ENCODE data around the gene CD9. TPM values are rescaled to one million over a fixed set of nuclear protein-coding genes. Genes with fewer than 3 reads are reported as not detected.

The CD9 gene
- polyA plus RNA-seq, 1 of the 3 experiments (the other 2 are of a cell fraction) = 76.6 TPM

DNA sequence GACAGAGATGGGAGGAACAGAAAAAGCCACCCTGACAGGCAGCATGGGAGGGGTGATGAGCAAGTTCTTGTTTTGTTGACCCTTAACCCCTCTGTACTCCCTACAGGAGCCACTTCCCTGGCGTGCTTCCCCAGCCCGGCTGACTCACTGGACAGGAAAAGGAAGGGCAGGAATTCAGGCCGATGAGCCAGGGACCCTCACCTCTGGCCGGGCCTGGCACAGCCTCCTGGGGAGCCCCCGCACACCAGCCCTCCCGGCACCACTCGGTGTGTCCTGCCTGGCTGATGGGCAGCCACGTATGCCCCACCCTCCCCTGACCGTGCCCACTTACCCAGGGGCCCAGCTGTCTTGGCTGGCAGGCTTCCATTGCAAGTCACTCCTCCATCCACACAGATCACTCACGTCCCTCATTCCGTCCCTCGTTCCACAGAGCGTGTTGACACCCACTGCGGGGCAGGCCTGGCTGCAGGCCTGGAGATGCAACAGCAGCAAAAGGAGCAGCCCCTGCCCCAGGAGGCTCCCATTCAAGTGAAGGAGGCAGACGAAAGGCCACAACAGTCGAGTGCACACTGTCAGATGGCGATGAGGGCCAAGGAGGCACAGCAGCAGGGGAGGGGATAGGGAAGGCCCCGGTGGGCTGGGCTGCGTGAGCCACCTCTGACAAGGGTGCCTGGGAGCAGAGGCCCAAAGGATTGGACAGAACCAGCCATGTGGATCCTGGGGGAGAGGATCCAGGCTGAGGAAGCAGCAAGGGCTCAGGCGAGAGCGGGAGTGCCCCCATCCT, 19.7 kb upstream of the CD9 start:
- Histone ChIP-seq H2AFZ (ENCODE audit: low read depth) (peak overlapping the region; percentile 62; the same call in 1 of the 2 replicates), H3K9ac (no peak overlapping the region; the same call in 1 of the 2 replicates), H3K4me1 (ENCODE audit: control insufficient read depth in 1 of 2, insufficient read depth in 2 of 2, low read depth in 1 of 2, low read length in 1 of 2) (peaks cover 10 to 42% of the 10 kb centered on the region in 2 experiments; a peak in 2 of 4 replicates), H3K27me3 (ENCODE audit: insufficient read depth) (no peaks in the 10 kb centered on the region), H4K20me1 (ENCODE audit: insufficient read depth) (no peaks in the 10 kb centered on the region), H3K79me2 (ENCODE audit: insufficient read depth) (no peaks in the 10 kb centered on the region), H3K36me3 (replicated peaks in 1 of 2; ENCODE audit: control insufficient read depth in 1 of 2, insufficient read depth in 2 of 2, low read length in 1 of 2) (no peaks in the 10 kb centered on the region), H3F3A (replicated peaks; ENCODE audit: insufficient read depth) (no peaks in the 10 kb centered on the region), H3K9me3 (no peaks in the 10 kb centered on the region), H3K4me3 (ENCODE audit: low read depth in 2 of 2, low read length in 1 of 2) (no peak overlapping the region), H3K4me2 (peak overlapping the region; percentile 16; the same call in 1 of the 2 replicates), H3K27ac (ENCODE audit: low read depth in 2 of 2, low read length in 1 of 2) (peak overlapping the region; percentile 10 to 11; a peak in 2 of 4 replicates), H3K9me2 (no peaks in the 10 kb centered on the region)
- peak; percentile 56 for TF ChIP-seq FOSL2 (IDR thresholded peaks at IDR 0.05; ENCODE audit: borderline replicate concordance, low read depth)
- peak in 1 of 2 experiments; percentile 21; a peak in 1 of 4 replicates for TF ChIP-seq EP300 (IDR thresholded peaks at IDR 0.05; ENCODE audit: borderline replicate concordance in 1 of 2, low read depth in 1 of 2, low read length in 1 of 2)
- no peak for TF ChIP-seq TEAD4 (IDR thresholded peaks at IDR 0.05; ENCODE audit: borderline replicate concordance, insufficient read depth)
- no peak for TF ChIP-seq POLR2AphosphoS5 (IDR thresholded peaks at IDR 0.05; ENCODE audit: low read depth, low read length)
- TF ChIP-seq, protein P1, sequence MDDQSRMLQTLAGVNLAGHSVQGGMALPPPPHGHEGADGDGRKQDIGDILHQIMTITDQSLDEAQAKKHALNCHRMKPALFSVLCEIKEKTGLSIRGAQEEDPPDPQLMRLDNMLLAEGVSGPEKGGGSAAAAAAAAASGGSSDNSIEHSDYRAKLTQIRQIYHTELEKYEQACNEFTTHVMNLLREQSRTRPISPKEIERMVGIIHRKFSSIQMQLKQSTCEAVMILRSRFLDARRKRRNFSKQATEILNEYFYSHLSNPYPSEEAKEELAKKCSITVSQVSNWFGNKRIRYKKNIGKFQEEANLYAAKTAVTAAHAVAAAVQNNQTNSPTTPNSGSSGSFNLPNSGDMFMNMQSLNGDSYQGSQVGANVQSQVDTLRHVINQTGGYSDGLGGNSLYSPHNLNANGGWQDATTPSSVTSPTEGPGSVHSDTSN (IDR thresholded peaks at IDR 0.05) = peak; percentile 21; the same call in 1 of the 2 replicates
- TF ChIP-seq NFIC (IDR thresholded peaks at IDR 0.05; ENCODE audit: borderline replicate concordance) = peak; percentile 40
- peak; percentile 48; the same call in 1 of the 2 replicates for TF ChIP-seq TCF12 (IDR thresholded peaks at IDR 0.05)
- TF ChIP-seq, protein P2, sequence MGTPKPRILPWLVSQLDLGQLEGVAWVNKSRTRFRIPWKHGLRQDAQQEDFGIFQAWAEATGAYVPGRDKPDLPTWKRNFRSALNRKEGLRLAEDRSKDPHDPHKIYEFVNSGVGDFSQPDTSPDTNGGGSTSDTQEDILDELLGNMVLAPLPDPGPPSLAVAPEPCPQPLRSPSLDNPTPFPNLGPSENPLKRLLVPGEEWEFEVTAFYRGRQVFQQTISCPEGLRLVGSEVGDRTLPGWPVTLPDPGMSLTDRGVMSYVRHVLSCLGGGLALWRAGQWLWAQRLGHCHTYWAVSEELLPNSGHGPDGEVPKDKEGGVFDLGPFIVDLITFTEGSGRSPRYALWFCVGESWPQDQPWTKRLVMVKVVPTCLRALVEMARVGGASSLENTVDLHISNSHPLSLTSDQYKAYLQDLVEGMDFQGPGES (IDR thresholded peaks at IDR 0.05; ENCODE audit: low read depth, low read length) = no peak
- CTCF ChIA-PET = no interaction called here
- POLR2A ChIA-PET = no interaction called here
- 59% methylated on average over 12 of the region's 21 CpGs for WGBS (ENCODE audit: low lambda C conversion rate)
- no peak for DNase-seq

DNA sequence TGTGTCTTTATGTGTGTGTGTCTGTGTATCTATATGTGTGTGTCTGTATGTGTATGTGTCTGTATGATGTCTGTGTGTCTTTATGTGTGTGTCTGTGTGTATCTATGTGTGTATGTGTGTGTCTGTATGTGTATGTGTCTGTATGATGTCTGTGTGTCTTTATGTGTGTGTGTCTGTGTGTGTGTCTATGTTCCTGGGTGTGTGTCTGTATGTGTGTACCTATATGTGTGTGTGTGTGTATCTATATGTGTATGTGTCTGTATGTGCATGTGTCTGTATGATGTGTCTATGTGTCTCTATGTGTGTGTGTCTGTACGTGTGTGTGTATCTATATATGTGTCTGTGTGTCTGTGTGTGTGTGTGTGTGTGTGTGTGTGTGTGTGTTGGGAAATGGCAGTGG, 19.0 kb upstream of the CD9 start:
- Histone ChIP-seq H3K4me2 (no peak overlapping the region), H3K36me3 (replicated peaks in 1 of 2; ENCODE audit: control insufficient read depth in 1 of 2, insufficient read depth in 2 of 2, low read length in 1 of 2) (no peaks in the 10 kb centered on the region), H3K9me2 (no peaks in the 10 kb centered on the region), H3K4me1 (ENCODE audit: control insufficient read depth in 1 of 2, insufficient read depth in 2 of 2, low read depth in 1 of 2, low read length in 1 of 2) (peaks cover 10 to 44% of the 10 kb centered on the region in 2 experiments; a peak in 2 of 4 replicates), H3K9ac (no peak overlapping the region), H3F3A (replicated peaks; ENCODE audit: insufficient read depth) (no peaks in the 10 kb centered on the region), H3K27me3 (ENCODE audit: insufficient read depth) (no peaks in the 10 kb centered on the region), H3K27ac (ENCODE audit: low read depth in 2 of 2, low read length in 1 of 2) (no peak overlapping the region; a peak in 1 of 4 replicates), H3K4me3 (ENCODE audit: low read depth in 2 of 2, low read length in 1 of 2) (no peak overlapping the region), H3K79me2 (ENCODE audit: insufficient read depth) (no peaks in the 10 kb centered on the region), H2AFZ (ENCODE audit: low read depth) (no peak overlapping the region), H3K9me3 (no peaks in the 10 kb centered on the region), H4K20me1 (ENCODE audit: insufficient read depth) (no peaks in the 10 kb centered on the region)
- no peak for DNase-seq
- no peak for TF ChIP-seq NRF1 (IDR thresholded peaks at IDR 0.05; ENCODE audit: low read depth, low read length)
- TF ChIP-seq, protein P3, sequence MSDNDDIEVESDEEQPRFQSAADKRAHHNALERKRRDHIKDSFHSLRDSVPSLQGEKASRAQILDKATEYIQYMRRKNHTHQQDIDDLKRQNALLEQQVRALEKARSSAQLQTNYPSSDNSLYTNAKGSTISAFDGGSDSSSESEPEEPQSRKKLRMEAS (IDR thresholded peaks at IDR 0.05; ENCODE audit: low read depth) = no peak
- TF ChIP-seq, protein P2 (IDR thresholded peaks at IDR 0.05; ENCODE audit: low read depth, low read length) = no peak
- no peak for TF ChIP-seq TAF1 (IDR thresholded peaks at IDR 0.05; ENCODE audit: borderline replicate concordance, low read depth, low read length)
- TF ChIP-seq MEF2A (IDR thresholded peaks at IDR 0.05; ENCODE audit: borderline replicate concordance, low read depth) = no peak
- no peak for TF ChIP-seq JUND (IDR thresholded peaks at IDR 0.05)
- TF ChIP-seq, protein P4, sequence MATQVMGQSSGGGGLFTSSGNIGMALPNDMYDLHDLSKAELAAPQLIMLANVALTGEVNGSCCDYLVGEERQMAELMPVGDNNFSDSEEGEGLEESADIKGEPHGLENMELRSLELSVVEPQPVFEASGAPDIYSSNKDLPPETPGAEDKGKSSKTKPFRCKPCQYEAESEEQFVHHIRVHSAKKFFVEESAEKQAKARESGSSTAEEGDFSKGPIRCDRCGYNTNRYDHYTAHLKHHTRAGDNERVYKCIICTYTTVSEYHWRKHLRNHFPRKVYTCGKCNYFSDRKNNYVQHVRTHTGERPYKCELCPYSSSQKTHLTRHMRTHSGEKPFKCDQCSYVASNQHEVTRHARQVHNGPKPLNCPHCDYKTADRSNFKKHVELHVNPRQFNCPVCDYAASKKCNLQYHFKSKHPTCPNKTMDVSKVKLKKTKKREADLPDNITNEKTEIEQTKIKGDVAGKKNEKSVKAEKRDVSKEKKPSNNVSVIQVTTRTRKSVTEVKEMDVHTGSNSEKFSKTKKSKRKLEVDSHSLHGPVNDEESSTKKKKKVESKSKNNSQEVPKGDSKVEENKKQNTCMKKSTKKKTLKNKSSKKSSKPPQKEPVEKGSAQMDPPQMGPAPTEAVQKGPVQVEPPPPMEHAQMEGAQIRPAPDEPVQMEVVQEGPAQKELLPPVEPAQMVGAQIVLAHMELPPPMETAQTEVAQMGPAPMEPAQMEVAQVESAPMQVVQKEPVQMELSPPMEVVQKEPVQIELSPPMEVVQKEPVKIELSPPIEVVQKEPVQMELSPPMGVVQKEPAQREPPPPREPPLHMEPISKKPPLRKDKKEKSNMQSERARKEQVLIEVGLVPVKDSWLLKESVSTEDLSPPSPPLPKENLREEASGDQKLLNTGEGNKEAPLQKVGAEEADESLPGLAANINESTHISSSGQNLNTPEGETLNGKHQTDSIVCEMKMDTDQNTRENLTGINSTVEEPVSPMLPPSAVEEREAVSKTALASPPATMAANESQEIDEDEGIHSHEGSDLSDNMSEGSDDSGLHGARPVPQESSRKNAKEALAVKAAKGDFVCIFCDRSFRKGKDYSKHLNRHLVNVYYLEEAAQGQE (IDR thresholded peaks at IDR 0.05; ENCODE audit: low read depth, low read length) = no peak
- no peak for TF ChIP-seq EP300 (IDR thresholded peaks at IDR 0.05; ENCODE audit: borderline replicate concordance in 1 of 2, low read depth in 1 of 2, low read length in 1 of 2)
- no peak for TF ChIP-seq MXI1 (IDR thresholded peaks at IDR 0.05; ENCODE audit: low read depth, low read length)
- no peak for TF ChIP-seq FOSL2 (IDR thresholded peaks at IDR 0.05; ENCODE audit: borderline replicate concordance, low read depth)
- no peak for TF ChIP-seq FOXJ3 (CRISPR knock-in tag; IDR thresholded peaks at IDR 0.05)
- TF ChIP-seq, protein P5, sequence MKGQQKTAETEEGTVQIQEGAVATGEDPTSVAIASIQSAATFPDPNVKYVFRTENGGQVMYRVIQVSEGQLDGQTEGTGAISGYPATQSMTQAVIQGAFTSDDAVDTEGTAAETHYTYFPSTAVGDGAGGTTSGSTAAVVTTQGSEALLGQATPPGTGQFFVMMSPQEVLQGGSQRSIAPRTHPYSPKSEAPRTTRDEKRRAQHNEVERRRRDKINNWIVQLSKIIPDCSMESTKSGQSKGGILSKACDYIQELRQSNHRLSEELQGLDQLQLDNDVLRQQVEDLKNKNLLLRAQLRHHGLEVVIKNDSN (IDR thresholded peaks at IDR 0.05; ENCODE audit: borderline replicate concordance, low read depth) = no peak
- WGBS (ENCODE audit: low lambda C conversion rate) = 53% methylated on average over 1 of the region's 1 CpG
- CTCF ChIA-PET = interaction anchor here (0.6 to 3.9 kb wide), 4 partner anchors 14 to 91 kb away, joined by 3 to 19 read pairs (median 4); no protein-coding TSS in a partner anchor
- POLR2A ChIA-PET = interaction anchor here (0.6 to 1.3 kb wide), 2 partner anchors 26 to 112 kb away, joined by 4 to 8 read pairs; no protein-coding TSS in a partner anchor
